Lung (tissue), 12 donors: Measurements from ENCODE around the gene PDE3B. TPM values are rescaled to one million over a fixed set of nuclear protein-coding genes. Genes with fewer than 3 reads are reported as not detected.
"Not testable (repeated sequence)": the region's sequence is repeated elsewhere in the genome, so short reads cannot be mapped to it uniquely, and the experiment has no call there.

Experiments
- ATAC-seq: fragments of 200-7000 bp; cut with Tn5 transposase; one replicate; pipeline ENCODE4 v1.9.1; 2020; ENCODE audit warnings: moderate number of reproducible peaks; ENCODE audit not compliant: insufficient read depth, low FRiP score
- DNase-seq, 3 donors: peaks; one replicate each; pipeline ENCODE4 v3.0.0-alpha.2; 2013 to 2017
- H3K27ac ChIP-seq, 2 donors: one replicate each; pipeline ENCODE4 v1.5.1; 2013; ENCODE audit warnings: mild to moderate bottlenecking in 2 of 2, moderate library complexity in 2 of 2, control low read depth in 1 of 2, inconsistent platforms in 1 of 2, low read depth in 1 of 2, low read length in 1 of 2
- H3K27me3 ChIP-seq, 3 donors: one replicate each; pipeline ENCODE4 v1.5.1; 2013; ENCODE audit warnings: low read length in 2 of 3; ENCODE audit not compliant: control insufficient read depth in 3 of 3, insufficient read depth in 3 of 3
- H3K36me3 ChIP-seq, 4 donors: one replicate each; pipeline ENCODE4 v1.5.1; 2013; ENCODE audit warnings: low read length in 4 of 4, mild to moderate bottlenecking in 1 of 4, moderate library complexity in 1 of 4; ENCODE audit not compliant: control insufficient read depth in 4 of 4, insufficient read depth in 4 of 4
- H3K4me1 ChIP-seq, 5 donors: one replicate each; pipeline ENCODE4 v1.5.1; 2013; ENCODE audit warnings: low read length in 5 of 5, mild to moderate bottlenecking in 2 of 5, moderate library complexity in 1 of 5; ENCODE audit not compliant: control insufficient read depth in 5 of 5, insufficient read depth in 5 of 5
- H3K4me3 ChIP-seq: one replicate; pipeline ENCODE4 v1.5.1; 2013; ENCODE audit warnings: mild to moderate bottlenecking, control low read depth, moderate library complexity
- H3K9ac ChIP-seq, 2 donors: one replicate each; pipeline ENCODE4 v1.5.1; 2013; ENCODE audit warnings: low read length in 2 of 2, control low read depth in 1 of 2; ENCODE audit not compliant: insufficient read depth in 1 of 2
- H3K9me3 ChIP-seq, 4 donors: one replicate each; pipeline ENCODE4 v1.5.1; 2013; ENCODE audit warnings: low read length in 3 of 4, mild to moderate bottlenecking in 1 of 4, moderate library complexity in 1 of 4; ENCODE audit not compliant: control insufficient read depth in 4 of 4, insufficient read depth in 3 of 4
- CTCF ChIP-seq: IDR thresholded peaks from 2 replicates; pipeline ENCODE4 v1.5.1; 2012; ENCODE audit warnings: mild to moderate bottlenecking; ENCODE audit errors: control extremely low read depth, extremely low read depth
- WGBS, 2 donors: extraction: QIAGEN DNeasy Blood & Tissue Kit; methylation state at CpG; one replicate each; pipeline ENCODE4 v1.1.7; 2013; 5-methylcytosine and 5-hydroxymethylcytosine counted together
- polyA plus RNA-seq, 2 donors: library from polyadenylated mRNA; stranded (reverse); fragments of 200-250 nt; gene quantifications; one replicate each; pipeline ENCODE4 v1.2.1, GENCODE V29; 2013
- total RNA-seq, 2 donors: library from RNA; depleted of rRNA in 1 of 2; stranded (reverse); fragments of >200 nt in 1 of 2; gene quantifications; one replicate each; pipeline ENCODE4 v1.2.1, GENCODE V29; 2014 to 2021
- donor health status: control.
- donor health status: control.
- donor health status: Bipolar disorder and iron deficiency.
- donor health status: healthy.
- donor health status: DM: yes; HTN: yes; CAD: no.

The PDE3B gene
- total and polyA plus RNA-seq, 4 donors: 3.3 to 79.2 (median 11.5) TPM

GRCh38 chr11:14626650-14627049 lies 17.0 kb upstream of the PDE3B start:
- no peak for DNase-seq
- Histone ChIP-seq H3K27me3 (no peaks in the 10 kb centered on the region), H3K4me3 (no peak overlapping the region), H3K9ac (no peak overlapping the region), H3K9me3 (no peaks in the 10 kb centered on the region), H3K27ac (no peak overlapping the region), H3K36me3 (peaks cover 0 to 5% (median 0%) of the 10 kb centered on the region in 4 donors), H3K4me1 (peaks cover 0 to 1% (median 0%) of the 10 kb centered on the region in 5 donors)
- no peak for TF ChIP-seq CTCF
- no peak for ATAC-seq
- 83 to 84% methylated on average over 3 of the region's 3 CpGs for WGBS, 2 donors

GRCh38 chr11:14633506-14634224 lies 9.9 kb upstream of the PDE3B start:
- not testable (repeated sequence) for H3K27me3 ChIP-seq, H3K36me3 ChIP-seq, H3K27ac ChIP-seq, H3K9me3 ChIP-seq, H3K9ac ChIP-seq, H3K4me1 ChIP-seq, ATAC-seq, H3K4me3 ChIP-seq, DNase-seq
- WGBS, 2 donors: 74 to 78% methylated on average over 13 to 20 of the region's 26 CpGs

GRCh38 chr11:14634813-14635212 lies 8.8 kb upstream of the PDE3B start:
- ATAC-seq: no peak
- H3K27ac ChIP-seq: no peak overlapping the region
- peaks cover 0 to 2% (median 0%) of the 10 kb centered on the region in 5 donors for H3K4me1 ChIP-seq
- no peak overlapping the region for H3K4me3 ChIP-seq
- no peak overlapping the region for H3K9ac ChIP-seq
- H3K27me3 ChIP-seq: no peaks in the 10 kb centered on the region
- no peaks in the 10 kb centered on the region for H3K9me3 ChIP-seq
- no peak for DNase-seq
- 21 to 41% methylated on average over 1 of the region's 1 CpG for WGBS, 2 donors
- peaks cover 0 to 4% (median 0%) of the 10 kb centered on the region in 4 donors for H3K36me3 ChIP-seq
- no peak for TF ChIP-seq CTCF

GRCh38 chr11:14635546-14635945 lies 8.1 kb upstream of the PDE3B start:
- Histone ChIP-seq H3K4me1 (peaks cover 0 to 5% (median 0%) of the 10 kb centered on the region in 5 donors), H3K27ac (no peak overlapping the region), H3K9me3 (no peaks in the 10 kb centered on the region), H3K27me3 (no peaks in the 10 kb centered on the region), H3K36me3 (peaks cover 0 to 4% (median 0%) of the 10 kb centered on the region in 4 donors), H3K9ac (no peak overlapping the region), H3K4me3 (no peak overlapping the region)
- DNase-seq: no peak
- WGBS, 2 donors: 67 to 79% methylated on average over 1 of the region's 1 CpG
- ATAC-seq: no peak
- no peak for TF ChIP-seq CTCF
